Left lobe of liver (tissue), 2 donors: ENCODE measurements around the gene ZNF502. TPM values are rescaled to one million over a fixed set of nuclear protein-coding genes. Genes with fewer than 3 reads are reported as not detected.
"Not testable (repeated sequence)": the region's sequence is repeated elsewhere in the genome, so short reads cannot be mapped to it uniquely, and the experiment has no call there.

Experiments used
- ATAC-seq: fragments of 200-7000 bp; cut with Tn5 transposase; one replicate; pipeline ENCODE4 v1.9.1; 2020; ENCODE audit warnings: mild to moderate bottlenecking, moderate library complexity
- DNase-seq: peaks from one replicate; pipeline ENCODE4 v3.0.0-alpha.2; 2020; ENCODE audit warnings: low spot score
- total RNA-seq: library from RNA; stranded (reverse); gene quantifications from one replicate; pipeline ENCODE4 v1.2.1, GENCODE V29; 2021
- donor health status: DM: no; HTN: no; CAD: no; lungs with moderate emphysema.
- donor health status: DM: no; HTN: yes; CAD: no.

The ZNF502 gene
- 1.8 TPM for total RNA-seq

DNA sequence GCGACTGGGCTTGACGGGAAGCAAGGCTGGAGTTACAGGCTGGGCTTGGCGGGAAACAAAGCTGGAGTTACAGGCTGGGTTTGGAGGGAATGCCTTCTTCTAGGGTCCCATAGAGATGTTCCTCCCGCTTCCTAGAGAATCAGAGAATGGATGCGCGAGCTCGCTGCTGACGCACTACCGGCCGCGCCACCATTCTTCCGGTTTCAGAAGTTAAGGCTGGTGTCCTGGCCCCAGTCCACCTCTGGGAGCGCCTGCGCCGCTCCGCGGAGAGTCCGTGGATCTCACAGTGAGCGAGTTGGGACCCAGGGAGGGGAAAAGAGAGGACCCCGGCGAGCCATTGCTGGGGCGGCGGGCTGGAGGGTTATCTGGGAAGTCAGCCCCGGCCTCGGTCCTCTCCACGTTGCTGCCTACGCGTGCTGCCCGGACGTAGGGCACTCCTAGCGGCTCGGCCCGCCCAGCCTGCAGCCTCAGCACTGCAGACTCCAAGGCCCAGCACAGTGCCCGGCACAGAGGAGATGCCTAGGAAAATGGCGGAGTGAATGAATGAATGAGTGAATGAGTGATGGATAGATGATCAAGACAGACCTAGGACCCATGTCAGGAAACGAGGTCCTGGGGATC, at the start of gene ZNF502:
ZNF502 (plus strand) TSS at position 206 of the 621 bp plus-strand sequence. CDS start 7,602 bp downstream, outside the sequence.
- ATAC-seq (peak; percentile 99), DNase-seq (peak; percentile 92)

DNA sequence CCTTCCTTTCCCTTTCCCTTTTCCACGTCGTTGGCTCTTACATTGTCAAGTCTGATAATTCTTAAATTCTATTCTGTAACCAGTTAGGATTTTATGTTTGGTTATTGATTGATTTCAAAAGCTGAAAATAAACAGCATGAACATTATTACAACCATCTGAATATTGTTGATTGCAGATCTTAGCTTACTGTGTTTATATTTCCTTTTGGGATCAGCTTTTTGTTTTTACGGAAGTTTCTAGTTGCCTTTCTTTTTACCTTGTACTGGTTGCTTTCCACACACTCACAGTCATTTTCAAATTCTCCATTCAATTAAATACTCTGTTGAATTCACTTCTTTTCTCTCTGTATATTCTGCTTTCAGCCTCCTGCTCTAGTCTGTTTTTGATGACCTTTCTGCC, 47.3 kb upstream of the ZNF502 start:
- DNase-seq (no peak), ATAC-seq (no peak)

DNA sequence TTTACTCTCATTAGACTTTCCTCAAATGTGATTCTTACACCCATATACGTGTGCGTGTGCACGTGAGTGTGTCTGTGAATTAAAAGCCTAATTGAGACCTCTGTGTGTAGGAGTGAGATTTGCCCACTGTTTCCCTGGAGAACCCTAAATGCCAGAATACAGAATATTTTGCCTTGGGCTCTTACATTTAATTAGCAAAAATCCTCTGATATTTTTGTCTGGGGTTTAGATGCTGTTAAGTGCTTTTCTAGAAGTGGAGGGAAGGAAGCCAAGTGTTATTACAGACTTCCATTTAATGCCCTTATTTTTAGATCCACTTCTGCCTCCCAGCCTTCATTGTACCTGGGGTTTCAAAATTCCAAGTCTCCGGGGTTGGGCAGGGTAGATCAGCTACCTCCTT, 46.1 kb upstream of the ZNF502 start:
- DNase-seq (no peak), ATAC-seq (no peak)

DNA sequence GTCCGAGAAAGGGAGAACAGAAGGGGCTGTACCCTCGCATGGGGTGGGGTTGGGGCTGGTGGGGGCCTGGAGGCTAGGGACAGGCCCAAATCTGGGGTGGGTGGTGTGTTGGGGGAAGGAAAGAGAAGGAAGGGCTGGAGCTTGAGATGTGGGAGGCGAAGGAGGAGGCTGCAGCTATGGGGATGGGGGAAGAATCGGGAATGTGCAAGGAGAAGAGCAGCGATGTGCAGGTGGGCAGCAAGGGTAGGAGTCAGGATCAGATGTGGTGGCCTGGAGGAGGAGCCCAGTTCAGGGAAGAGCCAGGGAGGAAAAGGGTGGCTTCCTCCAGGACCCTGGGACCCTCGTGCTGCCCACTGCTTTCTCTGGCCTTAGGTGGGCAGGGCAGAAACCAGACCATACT, 42.7 kb upstream of the ZNF502 start:
- DNase-seq = no peak
- ATAC-seq = no peak

DNA sequence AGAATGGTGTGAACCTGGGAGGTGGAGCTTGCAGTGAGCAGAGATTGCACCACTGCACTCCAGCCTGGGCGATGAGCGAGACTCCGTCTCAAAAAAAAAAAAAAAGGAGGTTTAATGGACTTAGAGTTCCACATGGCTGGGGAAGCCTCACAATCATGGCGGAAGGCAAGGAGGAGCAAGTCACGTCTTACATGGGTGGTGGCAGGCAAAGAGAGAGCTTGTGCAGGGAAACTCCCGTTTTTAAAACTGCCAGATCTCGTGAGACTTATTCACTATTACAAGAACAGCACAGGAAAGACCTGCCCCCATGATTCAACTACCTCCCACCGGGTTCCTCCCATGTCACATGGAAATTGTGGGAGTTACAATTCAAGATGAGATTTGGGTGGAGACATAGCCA, 39.0 kb upstream of the ZNF502 start:
- not testable (repeated sequence) for ATAC-seq, DNase-seq

DNA sequence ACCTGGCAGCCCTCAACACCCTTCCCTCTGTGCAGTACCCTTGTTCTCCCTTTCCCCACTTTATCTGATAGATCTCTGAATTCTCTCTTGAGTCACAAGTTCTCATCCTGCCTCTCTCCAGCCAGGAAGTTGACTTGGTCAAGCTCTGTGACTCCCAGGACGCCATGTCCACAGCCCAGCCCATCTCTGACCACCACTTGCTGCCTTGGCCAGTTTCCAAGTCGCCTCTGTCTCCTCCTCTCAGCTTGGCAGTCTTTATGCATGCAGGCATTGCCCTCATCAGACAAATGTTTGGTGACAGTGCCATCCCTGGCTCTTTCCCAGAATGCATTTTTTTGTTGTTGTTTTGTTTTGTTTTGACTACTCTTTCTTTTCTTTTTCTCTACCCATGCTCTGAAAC, 38.2 kb upstream of the ZNF502 start:
- no peak for ATAC-seq
- DNase-seq = no peak

DNA sequence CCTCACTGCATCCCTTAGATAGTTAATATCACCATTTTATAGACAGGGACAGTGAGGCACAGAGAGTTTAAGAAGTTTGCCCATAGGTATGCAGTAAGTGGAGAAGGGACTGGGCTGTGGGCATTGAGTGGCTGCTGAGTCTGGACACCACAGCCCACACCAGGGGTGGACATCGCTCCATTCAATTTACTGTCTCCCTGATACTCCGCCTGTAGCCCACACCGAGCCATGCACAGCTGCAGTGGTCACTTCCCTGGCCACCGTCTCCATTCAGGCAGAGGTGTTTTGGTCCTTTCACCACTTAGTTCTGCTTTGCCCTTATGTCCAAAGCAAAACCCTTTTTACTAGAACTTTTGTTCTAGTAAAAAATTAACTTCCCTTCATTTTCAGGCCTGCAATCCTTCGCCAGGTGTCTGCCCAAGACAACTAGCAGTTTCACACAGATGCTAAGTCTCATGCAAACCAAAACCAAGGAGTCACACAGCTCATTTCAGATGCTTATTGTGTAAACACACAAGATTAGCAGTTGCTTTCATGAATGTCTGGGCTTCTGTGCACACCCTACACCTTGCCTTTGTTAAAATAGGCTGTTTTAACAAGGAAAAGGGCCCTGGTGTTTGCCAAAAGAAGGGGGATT, 33.9 kb upstream of the ZNF502 start:
- DNase-seq (no peak), ATAC-seq (no peak)

DNA sequence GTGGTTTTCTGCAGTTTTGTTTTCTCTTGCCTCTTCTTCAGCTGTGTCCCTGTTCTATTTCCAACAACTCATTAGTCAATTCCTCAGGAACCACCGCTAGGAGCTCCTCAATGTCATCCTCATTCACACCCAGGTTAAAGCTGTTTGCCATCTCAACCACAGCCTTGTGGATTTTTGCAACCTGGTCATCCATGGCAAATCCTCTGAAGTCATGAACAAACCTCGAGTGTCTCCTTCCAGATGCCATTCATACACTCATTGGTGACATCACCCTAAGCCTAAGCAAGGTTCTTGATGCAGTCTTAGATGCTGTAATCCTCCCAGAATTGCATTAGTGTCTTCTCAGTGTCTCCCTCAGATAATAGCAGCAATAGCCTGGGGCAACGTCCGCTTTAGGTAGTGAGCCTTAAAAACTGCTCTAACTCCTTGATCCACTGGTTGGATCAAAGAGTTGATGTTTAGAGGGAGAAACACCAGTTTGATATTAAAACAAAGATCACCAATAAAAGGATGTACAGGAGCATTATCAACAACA, 31.5 kb upstream of the ZNF502 start:
- ATAC-seq = no peak

DNA sequence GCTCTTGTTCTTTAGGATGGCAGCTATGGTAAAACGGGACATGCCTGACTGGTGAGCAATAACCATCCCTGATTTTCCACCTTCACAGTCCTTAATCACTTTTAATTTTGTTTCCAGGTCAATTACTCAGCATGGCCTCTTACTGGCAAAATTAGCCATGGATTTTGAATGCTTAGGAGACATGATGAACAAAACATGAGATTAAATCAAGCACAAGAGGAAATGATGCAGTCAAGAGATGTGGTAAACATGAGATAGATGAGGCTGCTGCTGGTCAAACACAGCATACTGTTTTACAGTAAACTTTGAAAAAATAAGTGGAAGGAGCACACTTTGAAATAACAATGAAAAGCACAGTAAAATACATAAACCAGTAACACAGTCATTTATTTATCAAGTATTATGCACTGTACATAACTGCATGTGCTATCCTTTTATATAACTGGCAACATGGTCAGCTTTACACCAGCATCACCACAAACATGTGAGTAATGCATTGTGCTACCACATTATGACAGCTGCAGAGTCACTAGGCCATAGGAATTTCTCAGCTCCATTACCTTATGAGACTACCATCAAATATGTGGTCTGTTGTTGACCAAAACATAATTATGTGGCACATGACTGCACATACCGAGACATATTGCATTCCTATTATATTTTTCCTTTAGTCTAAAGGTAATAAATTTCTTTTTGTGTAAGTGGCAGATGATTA, 30.1 kb upstream of the ZNF502 start:
- no peak for DNase-seq
- ATAC-seq = no peak

More for the DNA sequence above, 31.5 kb upstream of the ZNF502 start:
- DNase-seq = no peak

DNA sequence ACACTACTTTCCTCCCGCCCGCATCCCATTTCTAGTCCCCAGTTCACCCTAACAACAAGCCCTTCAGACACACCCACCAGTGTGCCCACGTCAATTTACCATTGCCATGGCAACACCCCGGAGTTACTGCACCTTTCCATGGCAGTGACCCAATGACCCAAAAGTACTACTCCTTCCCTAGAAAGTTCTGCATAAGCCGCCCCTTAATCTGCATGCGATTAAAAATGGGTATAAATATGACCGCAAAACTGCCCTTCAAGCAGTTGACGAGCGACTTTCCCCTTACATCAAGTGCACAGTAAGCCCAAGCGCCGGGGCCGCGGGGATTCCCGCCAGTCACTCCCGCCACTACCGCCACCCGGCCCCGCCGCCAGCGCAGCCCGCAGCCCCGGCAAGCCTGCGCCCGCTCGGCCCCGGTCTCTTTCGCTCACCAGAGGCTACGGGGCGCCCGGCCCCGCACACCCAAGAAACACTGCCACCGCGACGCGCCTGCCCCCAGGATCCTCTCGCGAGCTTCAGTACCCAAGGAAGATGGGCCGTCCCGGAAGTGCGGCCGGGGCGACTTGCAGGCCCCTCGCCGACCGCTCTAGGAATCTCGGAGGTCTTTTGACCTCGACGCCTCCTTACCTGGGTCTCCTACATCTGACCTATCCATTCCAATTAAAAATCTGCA, 27.2 kb upstream of the ZNF502 start:
- ATAC-seq = peak; percentile 96
- peak; percentile 69 for DNase-seq

DNA sequence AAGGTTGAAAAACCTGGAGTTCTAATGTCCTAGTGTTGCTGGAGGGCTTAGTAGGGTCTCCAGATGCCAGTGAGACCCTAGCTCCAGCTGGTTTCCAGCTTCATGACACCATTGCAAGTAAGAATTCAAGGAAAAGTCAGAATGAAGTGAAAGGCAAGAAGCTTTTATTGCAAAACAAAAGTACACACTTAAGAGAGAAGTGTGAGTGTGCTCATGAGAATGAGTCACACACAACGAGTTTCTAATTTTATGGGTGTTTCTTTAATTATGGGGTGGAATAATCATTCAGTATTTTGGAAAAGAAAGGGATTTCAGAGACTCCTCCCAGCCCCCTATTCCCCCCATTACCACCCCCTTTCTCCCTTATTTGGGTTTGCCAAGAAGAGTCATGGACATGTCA, 24.6 kb upstream of the ZNF502 start:
- DNase-seq = no peak

DNA sequence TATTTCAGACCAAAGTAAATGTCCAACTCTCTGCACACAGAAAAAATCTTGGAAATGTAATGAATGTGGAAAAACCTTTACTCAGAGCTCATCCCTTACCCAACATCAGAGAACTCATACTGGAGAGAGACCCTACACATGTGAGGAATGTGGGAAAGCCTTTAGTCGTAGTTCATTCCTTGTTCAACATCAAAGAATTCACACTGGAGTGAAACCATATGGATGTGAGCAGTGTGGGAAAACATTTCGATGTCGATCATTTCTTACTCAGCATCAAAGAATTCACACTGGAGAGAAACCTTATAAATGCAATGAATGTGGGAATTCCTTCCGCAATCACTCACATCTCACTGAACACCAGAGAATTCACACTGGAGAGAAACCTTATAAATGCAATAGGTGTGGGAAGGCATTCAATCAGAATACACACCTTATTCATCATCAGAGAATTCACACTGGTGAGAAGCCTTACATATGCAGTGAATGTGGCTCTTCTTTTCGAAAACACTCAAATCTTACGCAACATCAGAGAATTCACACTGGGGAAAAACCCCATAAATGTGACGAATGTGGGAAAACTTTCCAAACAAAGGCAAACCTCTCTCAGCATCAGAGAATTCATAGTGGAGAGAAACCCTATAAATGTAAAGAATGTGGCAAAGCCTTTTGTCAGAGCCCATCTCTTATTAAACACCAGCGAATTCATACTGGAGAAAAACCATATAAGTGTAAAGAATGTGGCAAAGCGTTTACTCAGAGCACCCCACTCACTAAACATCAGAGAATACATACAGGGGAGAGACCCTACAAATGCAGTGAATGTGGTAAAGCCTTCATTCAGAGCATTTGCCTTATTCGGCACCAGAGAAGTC, 9.0 kb downstream of the ZNF502 start:
- no peak for DNase-seq
- ATAC-seq = no peak

More for the DNA sequence above, 24.6 kb upstream of the ZNF502 start:
- ATAC-seq = no peak

DNA sequence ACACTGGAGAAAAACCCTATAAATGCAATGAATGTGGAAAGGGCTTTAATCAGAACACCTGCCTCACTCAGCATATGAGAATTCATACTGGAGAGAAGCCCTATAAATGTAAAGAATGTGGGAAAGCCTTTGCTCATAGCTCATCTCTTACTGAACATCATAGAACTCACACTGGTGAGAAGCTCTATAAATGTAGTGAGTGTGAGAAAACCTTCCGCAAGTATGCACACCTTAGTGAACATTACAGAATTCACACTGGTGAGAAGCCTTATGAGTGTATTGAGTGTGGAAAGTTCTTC, 9.6 kb downstream of the ZNF502 start:
- no peak for ATAC-seq
- DNase-seq = no peak

DNA sequence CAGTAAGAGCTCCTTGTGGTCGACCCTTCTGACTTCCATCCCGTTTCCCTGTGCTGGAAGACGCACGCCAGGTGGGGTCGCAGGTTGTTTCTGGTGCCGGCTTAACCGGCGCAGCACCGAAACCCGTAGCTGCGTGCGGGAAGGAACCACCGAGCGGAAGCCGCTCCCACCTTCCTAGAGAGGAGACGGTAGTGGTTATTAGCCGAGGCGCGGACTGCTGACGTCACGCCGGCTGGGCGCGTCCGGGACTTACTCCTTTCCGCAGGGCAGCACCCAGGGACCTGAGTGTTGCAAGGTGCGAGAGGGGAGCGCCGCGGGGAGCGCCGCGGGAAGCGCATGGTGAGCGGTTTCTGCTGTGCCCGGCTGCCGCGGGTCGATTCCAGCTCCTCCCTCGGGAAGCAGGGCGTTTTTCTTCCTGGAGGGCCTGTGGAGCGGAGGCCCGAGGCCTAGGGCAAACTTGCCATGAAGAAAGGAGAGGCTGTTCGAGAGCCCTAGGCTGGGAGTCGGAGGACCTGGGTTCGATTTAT, 17.0 kb downstream of the ZNF502 start, which contains the start of gene ZNF501:
ZNF501 (plus strand) TSS at position 252 of the 527 bp plus-strand sequence. CDS start 4,787 bp downstream, outside the sequence.
- DNase-seq = peak; percentile 93

DNA sequence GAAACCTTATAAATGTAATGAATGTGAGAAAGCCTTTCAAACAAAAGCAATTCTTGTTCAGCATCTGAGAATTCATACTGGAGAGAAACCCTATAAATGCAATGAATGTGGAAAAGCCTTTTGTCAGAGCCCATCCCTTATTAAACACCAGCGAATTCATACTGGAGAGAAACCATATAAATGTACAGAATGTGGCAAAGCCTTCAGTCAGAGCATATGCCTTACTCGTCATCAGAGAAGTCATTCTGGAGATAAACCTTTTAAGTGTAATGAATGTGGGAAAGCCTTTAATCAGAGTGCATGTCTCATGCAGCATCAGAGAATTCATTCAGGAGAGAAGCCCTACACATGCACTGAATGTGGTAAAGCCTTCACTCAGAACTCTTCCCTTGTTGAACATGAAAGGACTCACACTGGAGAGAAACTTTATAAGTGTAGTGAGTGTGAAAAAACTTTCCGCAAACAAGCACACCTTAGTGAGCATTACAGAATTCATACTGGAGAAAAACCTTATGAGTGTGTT, 22.2 kb downstream of the ZNF502 start:
- no peak for DNase-seq
- ATAC-seq = no peak

More for the DNA sequence above, 17.0 kb downstream of the ZNF502 start, which contains the start of gene ZNF501:
- peak; percentile 100 for ATAC-seq

DNA sequence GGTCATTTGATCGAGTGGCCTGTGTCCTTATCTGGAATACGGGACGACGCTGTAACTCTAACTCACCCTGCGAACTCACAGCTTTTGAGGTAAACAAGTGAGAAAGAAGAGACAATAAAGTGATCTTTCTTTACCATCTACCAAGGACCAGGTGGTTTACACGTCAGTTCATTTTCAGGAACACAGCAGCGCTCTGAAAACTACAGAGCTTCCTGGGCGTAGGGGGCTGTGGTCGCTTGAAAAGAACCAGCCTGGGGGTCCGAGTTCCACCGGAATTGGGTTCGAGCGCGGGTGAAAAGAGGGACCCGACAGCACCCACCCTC, 48.6 kb downstream of the ZNF502 start:
- DNase-seq = no peak
- ATAC-seq = peak; percentile 15

DNA sequence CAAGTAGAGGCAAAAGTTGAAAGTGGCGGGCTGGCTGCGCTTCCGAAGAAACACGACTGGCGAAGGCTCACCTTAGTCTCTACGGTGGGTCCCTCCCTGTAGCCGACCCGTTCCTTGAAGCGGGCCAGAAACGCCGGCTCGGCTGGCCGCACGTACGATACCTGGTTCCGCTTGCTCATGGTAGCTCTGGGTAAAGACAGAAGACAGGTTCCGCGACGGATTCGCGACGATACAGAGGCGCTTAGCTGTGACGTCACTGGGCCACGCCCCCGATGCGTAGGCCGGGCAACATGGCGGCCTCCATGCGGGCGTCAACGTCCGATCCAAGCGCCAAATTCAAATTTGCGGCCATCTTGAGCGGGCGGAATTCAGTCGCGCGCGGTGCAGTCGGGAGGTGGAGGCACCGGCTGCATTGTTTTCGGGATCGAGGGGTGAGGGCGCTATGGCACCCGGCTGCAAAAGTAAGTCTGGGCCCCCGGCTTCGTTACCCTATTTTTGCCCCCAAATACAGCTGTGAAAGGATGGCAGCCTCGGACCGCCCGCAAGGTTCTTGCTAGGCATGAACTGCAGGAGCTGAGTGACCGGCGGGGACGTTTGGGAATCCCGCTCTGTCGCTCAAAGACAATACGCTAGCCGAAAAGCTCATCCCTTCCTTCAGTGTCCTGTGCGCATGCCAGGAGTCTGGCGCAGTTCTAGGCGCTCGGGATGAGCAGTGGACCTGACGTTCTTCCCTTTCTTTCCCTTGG, 49.1 kb downstream of the ZNF502 start, which contains the start of the genes KIAA1143 and KIF15:
KIAA1143 (minus strand) TSS at position 196 of the 746 bp plus-strand sequence; CDS start at position 179, 17 bp downstream.
KIF15 (plus strand) TSS at position 371 of the 746 bp plus-strand sequence; CDS start at position 443, 72 bp downstream.
- ATAC-seq = peak; percentile 99

DNA sequence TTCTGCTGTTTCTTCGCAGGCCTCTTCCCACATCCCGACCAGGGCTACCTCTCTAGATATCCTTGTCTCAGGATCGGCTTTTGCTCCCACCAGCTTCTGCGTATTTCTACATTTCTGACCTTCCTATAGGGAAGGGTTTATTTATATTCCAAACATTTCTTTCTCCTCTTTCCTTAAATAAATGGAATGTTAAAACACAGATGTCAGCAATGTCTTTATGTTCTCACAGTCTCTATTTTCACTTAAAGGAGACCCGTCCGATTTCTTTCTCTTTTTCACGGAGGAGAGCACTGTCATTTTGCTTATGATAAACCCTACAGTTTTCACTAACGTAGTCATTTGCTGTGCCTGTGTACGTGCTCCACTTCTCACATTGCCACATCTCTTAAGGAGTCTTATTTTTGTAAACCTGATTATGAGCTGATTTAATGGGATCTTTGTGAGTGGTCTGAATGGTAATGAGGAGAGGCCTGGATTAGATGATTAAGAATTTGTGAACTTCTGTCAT, 49.8 kb downstream of the ZNF502 start:
- ATAC-seq = no peak
- no peak for DNase-seq

More for the DNA sequence above, 49.1 kb downstream of the ZNF502 start, which contains the start of the genes KIAA1143 and KIF15:
- peak; percentile 95 for DNase-seq

DNA sequence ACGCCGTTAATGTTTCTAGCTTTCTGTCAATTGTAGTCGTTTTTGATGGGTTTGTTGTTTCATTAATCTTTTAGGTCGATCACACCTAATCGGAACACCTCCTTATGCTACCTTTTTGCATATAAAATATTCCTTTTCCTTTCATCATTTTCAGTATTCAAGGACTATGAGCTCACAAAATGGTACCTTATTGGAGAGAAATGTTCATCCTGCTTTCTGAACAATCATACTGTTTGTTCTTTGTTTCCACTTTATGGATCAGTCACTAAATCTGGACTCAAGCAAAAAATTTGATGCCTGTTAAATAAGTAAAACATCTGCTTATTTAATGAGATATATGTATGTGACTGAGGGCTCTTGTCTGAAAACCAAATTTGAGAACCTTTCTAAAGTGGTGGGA, 50.2 kb downstream of the ZNF502 start:
- DNase-seq = no peak
- no peak for ATAC-seq
